DMS79 treated with DMSO at 0.1 percent for 48 hours (cell line): ENCODE data around the gene ACO2.
"Not testable (repeated sequence)": the region's sequence is repeated elsewhere in the genome, so short reads cannot be mapped to it uniquely, and the experiment has no call there.

ENCODE experiments used
- DNase-seq: peaks from one replicate; lab custom pipeline; 2025; lab: John Stamatoyannopoulos, UW

Gene ACO2

GRCh38 chr22:41543854-41544670, 75.1 kb downstream of the ACO2 start, which contains the start of gene POLR3H:
TSS of gene POLR3H (minus strand) at chr22:41544470. CDS start at chr22:41544101, 369 bp downstream.
- peak; percentile 67 for DNase-seq

- DNase-seq: no peak
These were observed 76.0 kb downstream of the ACO2 start for GRCh38 chr22:41544671-41545476.

- DNase-seq: no peak
These were observed 79.9 kb downstream of the ACO2 start for GRCh38 chr22:41548830-41549211.

GRCh38 chr22:41550952-41551491, 82.1 kb downstream of the ACO2 start:
- no peak for DNase-seq

GRCh38 chr22:41551877-41552582, 83.1 kb downstream of the ACO2 start:
- no peak for DNase-seq

GRCh38 chr22:41555325-41555982, 86.5 kb downstream of the ACO2 start:
- DNase-seq: no peak

GRCh38 chr22:41556561-41556960, 87.6 kb downstream of the ACO2 start:
- DNase-seq: no peak

- no peak for DNase-seq
These were observed 88.7 kb downstream of the ACO2 start for GRCh38 chr22:41557401-41558240.

GRCh38 chr22:41558241-41558630, 89.3 kb downstream of the ACO2 start:
- DNase-seq: not testable (repeated sequence)

GRCh38 chr22:41560095-41560471, 91.2 kb downstream of the ACO2 start:
- DNase-seq: no peak

- no peak for DNase-seq
These were observed 92.4 kb downstream of the ACO2 start for GRCh38 chr22:41561335-41561734.

- DNase-seq: no peak
These were observed 92.9 kb downstream of the ACO2 start for GRCh38 chr22:41561788-41562187.

GRCh38 chr22:41562461-41562860, 93.5 kb downstream of the ACO2 start:
- DNase-seq: no peak

GRCh38 chr22:41563051-41563711, 94.3 kb downstream of the ACO2 start:
- DNase-seq: no peak

- DNase-seq: no peak
These were observed 95.6 kb downstream of the ACO2 start for GRCh38 chr22:41564563-41564962.

GRCh38 chr22:41565403-41566054, 96.6 kb downstream of the ACO2 start:
- DNase-seq: no peak

GRCh38 chr22:41567512-41567768, 98.5 kb downstream of the ACO2 start:
- no peak for DNase-seq

GRCh38 chr22:41568811-41569210, 99.9 kb downstream of the ACO2 start:
- DNase-seq: no peak

GRCh38 chr22:41570221-41570620, 101.3 kb downstream of the ACO2 start:
- DNase-seq: no peak

GRCh38 chr22:41571786-41572185, 102.9 kb downstream of the ACO2 start:
- DNase-seq: no peak
